Panc1 (cell line): ENCODE measurements around the gene UIMC1.

Experiments
- POLR2AphosphoS5 ChIP-seq: IDR thresholded peaks from 2 replicates; pipeline ENCODE4 v1.6.1; 2012; ENCODE audit warnings: mild to moderate bottlenecking, low read depth, low read length, moderate library complexity
- TF ChIP-seq, protein P1 (sequence below): fragments of 450-650 bp; IDR thresholded peaks from 2 replicates; pipeline ENCODE4 v1.5.1; 2017; ENCODE audit warnings: mild to moderate bottlenecking
- TF ChIP-seq, protein P2 (sequence below), 2 experiments: IDR thresholded peaks; 2 replicates each; pipeline ENCODE4 v1.6.1; 2011 to 2012; ENCODE audit warnings: low read depth in 2 of 2, control low read depth in 1 of 2, low read length in 1 of 2, mild to moderate bottlenecking in 1 of 2, moderate library complexity in 1 of 2; ENCODE audit not compliant: insufficient read depth in 1 of 2

DNA sequence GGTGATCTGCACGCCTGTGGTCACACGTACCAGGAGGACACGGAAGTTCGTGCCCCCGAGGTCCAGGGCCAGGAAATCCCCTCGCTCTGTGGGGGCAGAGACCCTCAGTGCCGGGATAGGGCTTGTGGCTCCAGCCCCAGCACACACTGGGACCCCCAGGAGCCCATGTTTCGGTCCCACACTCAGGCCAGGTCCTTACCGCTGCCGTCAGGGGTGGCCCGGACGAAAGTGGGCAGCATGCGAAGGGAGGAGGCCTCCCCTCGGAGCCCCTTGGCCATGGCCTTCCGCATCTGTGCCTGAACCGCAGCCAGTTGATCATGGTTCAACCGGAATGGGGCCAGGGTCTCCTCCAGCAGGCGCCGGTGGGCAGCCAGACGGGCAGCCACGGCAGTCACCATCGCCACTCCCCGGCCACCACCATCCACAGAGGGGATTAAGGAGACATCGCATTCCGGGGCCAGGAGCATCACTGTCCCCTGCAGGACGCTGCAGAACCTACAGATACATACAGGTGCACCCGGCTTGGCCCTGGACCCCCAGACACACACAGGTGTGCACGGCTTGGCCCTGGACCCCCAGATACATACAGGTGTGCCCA is 119.2 kb downstream of the UIMC1 start:
- TF ChIP-seq, protein P1, sequence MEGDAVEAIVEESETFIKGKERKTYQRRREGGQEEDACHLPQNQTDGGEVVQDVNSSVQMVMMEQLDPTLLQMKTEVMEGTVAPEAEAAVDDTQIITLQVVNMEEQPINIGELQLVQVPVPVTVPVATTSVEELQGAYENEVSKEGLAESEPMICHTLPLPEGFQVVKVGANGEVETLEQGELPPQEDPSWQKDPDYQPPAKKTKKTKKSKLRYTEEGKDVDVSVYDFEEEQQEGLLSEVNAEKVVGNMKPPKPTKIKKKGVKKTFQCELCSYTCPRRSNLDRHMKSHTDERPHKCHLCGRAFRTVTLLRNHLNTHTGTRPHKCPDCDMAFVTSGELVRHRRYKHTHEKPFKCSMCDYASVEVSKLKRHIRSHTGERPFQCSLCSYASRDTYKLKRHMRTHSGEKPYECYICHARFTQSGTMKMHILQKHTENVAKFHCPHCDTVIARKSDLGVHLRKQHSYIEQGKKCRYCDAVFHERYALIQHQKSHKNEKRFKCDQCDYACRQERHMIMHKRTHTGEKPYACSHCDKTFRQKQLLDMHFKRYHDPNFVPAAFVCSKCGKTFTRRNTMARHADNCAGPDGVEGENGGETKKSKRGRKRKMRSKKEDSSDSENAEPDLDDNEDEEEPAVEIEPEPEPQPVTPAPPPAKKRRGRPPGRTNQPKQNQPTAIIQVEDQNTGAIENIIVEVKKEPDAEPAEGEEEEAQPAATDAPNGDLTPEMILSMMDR, result no peak
- TF ChIP-seq, protein P2, sequence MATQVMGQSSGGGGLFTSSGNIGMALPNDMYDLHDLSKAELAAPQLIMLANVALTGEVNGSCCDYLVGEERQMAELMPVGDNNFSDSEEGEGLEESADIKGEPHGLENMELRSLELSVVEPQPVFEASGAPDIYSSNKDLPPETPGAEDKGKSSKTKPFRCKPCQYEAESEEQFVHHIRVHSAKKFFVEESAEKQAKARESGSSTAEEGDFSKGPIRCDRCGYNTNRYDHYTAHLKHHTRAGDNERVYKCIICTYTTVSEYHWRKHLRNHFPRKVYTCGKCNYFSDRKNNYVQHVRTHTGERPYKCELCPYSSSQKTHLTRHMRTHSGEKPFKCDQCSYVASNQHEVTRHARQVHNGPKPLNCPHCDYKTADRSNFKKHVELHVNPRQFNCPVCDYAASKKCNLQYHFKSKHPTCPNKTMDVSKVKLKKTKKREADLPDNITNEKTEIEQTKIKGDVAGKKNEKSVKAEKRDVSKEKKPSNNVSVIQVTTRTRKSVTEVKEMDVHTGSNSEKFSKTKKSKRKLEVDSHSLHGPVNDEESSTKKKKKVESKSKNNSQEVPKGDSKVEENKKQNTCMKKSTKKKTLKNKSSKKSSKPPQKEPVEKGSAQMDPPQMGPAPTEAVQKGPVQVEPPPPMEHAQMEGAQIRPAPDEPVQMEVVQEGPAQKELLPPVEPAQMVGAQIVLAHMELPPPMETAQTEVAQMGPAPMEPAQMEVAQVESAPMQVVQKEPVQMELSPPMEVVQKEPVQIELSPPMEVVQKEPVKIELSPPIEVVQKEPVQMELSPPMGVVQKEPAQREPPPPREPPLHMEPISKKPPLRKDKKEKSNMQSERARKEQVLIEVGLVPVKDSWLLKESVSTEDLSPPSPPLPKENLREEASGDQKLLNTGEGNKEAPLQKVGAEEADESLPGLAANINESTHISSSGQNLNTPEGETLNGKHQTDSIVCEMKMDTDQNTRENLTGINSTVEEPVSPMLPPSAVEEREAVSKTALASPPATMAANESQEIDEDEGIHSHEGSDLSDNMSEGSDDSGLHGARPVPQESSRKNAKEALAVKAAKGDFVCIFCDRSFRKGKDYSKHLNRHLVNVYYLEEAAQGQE (IDR thresholded peaks at IDR 0.05; ENCODE audit: insufficient read depth in 1 of 2, low read depth in 2 of 2, low read length in 1 of 2), result no peak
- TF ChIP-seq POLR2AphosphoS5, result no peak
